Fibroblast of skin of left quadriceps (primary cell): Measurements from ENCODE around the gene TANGO2.

Experiments used
- DNase-seq, 2 experiments: peaks; one replicate each; pipeline ENCODE4 v3.0.0-alpha.2; 2013; ENCODE audit warnings: low read depth in 2 of 2

TANGO2 gene

DNA sequence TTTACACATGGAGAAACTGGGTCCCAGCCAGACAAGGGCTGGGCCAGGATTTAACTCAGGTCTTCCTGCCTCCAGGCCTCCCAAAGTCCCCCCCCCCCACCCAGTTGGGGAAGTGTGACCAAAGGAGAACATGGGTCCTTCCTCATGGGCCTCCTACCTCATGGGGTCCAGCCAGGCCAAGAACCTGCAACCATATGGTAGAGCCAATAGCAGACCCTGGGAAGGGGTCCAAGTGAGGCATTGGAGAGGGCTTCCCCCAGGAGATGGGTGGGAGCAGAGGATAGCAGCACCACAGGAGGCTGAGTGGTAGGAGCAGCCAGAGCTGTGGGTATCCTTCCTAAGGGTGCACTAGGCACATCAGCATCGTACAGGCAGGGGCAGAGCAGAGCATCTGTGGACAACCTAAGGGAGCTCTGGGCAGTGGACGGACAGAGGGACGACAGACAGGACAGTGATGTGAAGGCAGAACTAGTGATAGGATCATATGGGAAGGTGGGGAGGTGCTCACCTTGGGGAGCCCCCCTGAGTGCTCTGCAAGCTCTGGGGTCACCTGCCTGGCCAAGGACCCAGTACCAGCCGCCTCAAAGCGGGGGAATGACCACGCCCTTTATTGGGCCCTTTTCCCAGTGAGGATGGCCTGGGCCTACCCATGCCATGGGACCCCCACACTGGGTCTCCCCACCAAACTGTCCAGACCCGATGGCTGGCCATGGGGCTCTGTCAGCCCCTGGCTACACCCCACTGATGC, 8.7 kb upstream of the TANGO2 start:
- no peak for DNase-seq

DNA sequence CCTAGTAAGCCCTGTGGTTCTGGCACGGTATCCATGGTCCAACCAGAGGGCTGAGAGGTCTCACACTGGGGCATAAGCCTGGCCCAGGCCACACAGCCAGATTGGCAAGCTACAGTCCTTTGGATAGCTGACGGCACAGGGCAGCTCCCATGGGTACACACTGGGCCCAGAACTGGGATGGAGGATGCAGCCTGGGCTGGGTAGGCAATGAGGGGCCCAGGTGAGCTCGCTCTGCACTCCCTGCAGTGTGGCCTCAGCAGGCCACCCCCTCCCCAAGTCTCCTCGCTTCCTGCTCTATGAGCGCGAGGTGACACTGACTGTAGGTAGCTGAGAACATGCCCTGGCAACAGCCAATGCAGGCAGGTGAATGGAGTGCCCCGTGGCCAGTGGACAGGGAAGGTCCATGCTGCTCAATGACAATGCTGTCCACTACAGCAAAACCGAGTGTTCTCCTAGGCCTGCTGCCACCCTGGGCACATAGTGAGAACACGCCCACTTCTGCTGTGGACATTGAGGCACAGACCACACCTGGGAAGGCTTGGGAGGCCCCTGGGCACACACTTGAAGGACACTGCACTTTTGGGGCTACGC, 8.1 kb upstream of the TANGO2 start:
- DNase-seq, result no peak

DNA sequence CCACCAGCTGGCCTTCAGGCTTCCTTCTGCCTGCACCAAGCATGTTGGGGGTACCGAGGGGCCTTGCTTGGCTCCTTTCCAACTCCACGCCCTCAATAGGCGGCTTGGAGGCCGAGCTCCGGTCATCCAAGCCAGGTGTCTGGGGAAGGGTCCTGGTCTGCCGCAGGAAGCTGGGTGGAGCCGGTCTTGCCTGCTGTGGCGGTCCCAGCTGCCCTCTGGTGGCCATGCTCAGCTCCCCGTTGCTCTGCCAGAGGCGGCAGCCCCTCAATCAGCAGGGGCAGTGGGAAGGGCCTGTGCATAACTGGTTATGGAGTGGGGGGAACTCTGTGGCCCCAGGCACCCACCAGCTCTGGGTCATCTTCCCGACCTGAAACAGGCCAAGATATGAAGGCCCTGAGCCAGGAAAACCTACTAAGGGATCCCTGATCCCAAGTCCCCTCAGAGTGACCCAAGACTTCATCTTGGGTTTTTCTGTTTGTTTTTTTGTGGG, 7.5 kb upstream of the TANGO2 start:
- DNase-seq, result peak in 1 of 2 experiments; percentile 16

DNA sequence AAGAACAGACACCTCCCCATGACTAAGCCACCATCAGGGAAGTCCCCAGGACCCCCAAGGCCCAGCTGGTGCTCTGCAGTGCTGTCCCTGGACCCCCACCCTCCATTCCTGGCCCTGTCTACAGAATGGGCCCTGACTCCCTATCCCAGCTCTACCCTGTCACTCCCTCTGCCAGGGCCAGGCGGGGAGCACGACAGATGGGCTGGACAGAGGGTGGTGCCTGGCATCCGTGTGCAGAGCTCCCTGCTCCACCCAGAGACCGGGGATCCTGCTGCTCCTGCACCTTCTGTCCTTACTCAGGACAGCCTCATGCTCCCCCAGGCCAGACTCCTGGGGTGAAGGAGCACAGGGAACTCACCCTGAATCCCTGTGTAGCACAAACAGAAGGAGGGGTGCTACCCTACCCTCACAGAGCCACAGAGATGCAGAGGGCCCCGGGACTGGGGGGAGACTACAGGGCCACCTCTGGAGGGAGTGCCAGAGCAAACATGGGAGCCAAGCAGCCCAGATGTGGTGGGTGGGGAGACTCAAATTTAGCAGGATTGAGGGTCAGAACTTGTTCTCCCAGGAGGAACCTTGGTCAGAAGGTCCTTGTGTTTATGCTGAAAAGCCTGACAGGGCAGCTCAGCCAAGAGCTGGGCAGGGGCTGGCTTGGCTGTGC, 6.3 kb upstream of the TANGO2 start:
- no peak for DNase-seq

DNA sequence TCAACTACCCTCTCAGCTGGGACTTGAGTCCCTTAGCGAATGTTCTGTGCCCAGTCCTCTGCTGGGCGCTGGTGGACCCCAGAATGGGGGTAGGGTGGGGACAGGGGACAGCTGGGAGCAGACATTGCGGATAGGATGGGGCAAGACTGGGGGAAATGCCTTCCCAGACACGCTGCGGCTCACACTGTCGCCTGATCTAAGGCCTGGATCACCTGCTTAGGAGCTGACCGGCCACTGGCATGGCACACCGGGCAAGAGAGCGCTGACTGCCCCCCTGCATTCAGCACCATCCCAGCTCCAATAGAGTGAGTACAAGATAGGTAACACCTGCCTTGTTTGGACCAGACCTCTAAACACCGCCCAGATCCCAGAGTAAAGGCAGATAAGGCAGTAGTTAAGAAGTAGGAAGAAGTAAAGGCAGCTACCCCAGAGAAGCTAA, 5.7 kb upstream of the TANGO2 start:
- DNase-seq, result no peak

DNA sequence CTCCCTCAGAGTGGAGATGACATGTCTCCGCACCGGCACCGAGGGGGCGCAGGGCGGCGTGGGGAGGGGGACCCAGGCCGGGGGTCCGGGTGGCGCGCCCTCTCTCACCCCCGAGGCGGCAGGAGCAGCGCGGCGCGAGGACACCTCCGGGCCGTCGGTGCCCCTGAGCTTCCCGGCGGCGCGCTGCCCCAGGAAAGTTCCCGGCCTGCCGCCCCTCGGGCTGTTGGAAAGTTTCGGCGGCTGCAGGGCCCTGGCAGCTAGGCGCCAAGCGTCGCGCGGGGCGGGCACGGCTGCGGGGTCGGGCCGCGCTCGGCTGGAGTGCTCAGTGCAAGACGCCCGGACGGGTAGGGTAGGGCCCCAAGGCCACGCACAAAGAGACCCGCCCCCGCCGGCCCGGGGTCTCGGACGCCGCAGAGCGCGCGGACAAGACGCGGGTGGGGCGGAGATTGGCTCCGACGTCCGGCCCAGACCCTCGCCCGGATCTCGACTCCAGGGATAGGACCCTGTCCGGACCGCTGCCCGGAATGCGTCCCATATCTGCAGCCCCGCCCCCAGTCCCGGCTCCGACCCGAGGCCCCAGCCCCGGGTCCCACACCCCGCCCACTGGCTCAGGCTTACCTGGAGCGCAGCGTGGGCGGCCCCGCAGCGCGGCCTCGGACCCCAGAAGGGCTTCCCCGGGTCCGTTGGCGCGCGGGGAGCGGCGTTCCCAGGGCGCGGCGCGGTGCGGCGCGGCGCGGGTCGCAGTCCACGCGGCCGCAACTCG, 4.8 kb upstream of the TANGO2 start:
- DNase-seq, result no peak

DNA sequence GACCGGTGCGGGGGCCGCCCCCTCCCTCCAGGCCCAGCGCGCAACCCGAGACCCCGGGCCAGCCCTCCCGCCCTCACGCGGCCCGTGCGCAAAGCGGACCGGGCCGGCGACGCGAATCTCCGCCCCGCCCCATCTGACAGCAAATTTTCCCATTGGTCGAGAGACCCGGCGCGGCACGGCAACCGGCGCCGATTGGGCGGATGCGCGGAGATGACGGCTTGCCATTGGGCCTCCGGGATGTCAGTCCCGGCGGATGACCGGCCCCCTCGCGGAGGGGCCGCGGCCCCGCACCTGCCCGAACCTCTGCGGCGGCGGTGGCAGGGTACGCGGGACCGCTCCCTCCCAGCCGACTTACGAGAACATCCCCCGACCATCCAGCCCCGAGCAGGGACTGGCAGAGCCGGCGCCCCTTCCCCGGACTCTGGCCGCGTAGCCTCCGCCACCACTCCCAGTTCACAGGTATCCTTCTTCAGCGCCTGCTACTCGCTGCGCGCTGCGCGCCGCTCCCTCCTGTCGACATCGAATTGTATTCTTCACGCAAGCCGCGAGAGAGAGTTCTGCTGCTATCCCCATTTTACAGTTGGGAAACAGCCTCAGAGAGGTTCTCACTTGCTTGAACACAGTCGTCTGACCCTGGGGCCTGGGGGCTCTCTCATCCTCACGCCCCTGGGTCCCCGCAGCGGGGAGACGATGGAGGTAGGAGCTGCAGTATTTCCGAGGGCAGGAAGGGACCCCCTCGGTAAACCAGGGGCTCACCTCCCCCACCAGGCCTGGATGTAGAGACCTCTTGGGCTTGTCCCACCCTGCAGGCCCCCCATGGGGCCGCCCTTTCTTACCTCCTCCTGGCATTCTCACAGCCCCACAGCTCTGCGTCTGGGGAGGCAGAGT, 3.9 kb upstream of the TANGO2 start, which contains the start of gene ARVCF:
ARVCF (minus strand) TSS at position 90 of the 888 bp plus-strand sequence. CDS start 26,029 bp downstream, outside the sequence.
- DNase-seq, result peak; percentile 61 to 67

DNA sequence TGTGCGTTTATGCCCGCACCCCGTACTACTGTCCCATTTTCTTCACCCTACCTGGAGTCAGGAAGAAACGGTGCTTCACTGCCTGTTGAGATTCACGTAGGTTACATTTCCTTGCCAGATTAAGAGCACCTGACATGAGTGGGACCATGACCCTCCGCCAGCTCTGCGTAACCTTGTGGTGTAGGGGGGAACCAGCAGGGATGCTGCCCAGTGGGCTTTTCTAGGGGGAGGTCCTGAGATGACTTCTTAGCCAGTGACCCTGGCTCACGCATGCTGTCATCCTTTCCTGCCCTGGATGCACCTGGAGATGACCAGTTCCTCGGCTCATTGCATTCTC, 3.3 kb upstream of the TANGO2 start:
- DNase-seq, result no peak

DNA sequence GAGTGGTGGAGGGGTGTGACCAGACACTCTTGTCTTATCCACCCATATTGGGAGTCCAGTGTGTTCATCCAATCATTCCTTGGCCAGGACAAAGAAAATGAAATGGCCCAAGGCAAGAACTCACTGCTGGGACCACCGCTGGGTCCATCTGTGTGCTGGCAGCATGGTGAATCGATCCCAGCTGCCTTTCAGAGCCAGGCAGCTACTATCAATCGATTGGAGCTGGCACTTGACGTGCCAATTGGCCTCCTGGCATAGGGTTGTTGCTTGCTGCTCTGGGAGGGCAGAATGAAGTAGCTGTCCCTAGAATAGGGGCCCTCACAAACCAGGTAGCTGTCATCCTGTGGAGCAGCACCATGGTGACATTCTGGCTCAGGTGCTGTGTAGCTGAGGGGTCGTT, 2.9 kb upstream of the TANGO2 start:
- no peak for DNase-seq

DNA sequence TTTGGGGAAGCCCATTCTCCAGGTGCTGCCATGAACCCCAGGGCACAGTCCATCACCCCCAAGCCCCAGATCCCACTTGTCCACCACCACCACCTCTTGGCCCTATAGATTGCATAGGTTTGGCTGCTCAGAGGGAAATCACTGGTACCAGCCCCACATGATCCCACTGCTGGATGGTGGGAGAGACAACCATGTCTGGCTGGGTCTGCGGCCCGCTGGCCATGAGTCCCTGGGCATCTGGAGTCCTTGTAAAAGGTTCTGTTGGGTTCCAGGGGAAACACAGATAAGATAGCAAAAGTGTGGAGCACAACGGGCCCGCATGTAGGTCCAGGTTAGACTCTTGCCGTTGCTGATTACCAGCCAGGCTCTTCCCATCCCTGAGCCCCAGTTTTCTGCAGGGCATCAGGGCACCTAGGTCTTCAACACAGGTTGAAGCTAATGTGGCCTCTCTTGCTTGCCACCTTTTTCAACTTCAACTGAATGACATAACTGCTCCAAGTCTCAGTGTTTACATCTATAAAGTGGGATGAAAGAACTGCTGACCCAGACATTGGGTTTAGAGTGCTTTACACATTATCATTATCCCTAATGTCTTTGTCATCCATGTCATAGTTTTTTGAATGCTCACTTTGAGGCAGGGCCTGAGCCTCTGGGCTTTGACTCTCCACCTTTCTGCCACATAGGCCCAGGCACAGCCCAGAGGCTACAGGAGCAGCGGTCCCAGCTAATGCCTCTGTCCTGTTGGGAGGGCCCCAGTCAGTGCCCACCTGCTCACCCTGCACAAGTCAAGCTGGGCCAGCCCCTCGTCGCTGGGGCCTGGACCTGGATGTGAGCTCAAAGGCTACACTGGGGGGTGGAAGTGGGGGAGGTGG, 1.0 kb upstream of the TANGO2 start:
- DNase-seq, result no peak

DNA sequence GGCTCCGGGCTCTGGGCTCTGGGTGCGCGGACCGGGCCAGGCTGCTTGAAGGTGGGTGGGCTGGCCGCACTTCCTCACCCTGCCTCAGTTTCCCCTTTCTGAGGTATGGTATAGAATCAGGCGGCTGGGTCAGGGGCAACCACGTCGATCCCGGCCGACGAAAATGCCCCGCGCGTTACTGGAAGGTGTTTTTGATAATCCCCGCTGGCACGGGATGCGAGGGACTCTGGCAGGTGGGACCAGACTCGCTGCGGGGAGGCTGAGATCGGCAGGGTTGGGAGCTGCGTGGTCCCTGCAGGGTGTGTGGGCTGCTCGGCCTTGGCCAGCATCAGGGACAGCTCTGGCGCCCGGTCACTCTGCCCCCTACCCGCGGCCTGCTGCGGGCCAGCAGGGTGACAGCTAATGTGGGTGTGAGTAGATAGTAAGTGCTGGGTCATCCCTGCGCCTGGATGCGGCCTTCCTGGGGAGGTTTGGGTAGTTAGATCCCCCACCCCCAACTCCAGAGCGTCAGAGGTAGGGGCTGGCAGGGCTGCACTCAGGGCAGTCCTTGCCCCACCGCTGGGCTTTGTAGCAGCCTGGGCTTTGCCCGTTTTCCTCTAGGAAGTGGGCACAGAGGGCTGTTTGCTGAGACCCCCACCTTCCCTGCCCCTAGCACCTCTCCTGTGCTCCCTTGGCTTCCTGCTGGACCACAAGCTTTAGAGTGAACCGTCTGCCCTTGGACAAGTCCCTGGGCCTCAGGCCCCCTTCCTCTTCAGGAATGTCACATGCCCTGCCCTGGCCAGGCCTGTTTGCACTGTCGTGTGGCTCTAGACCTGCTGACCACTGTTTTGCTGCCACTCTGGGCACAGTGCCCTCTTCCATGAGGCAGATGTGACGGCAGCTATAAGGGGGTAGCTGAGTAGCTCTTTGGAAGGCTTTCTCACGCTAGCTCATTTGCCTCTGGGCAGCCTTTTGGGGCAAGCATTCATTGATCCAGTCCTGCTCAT, 579 bp downstream of the TANGO2 start:
- DNase-seq, result no peak

DNA sequence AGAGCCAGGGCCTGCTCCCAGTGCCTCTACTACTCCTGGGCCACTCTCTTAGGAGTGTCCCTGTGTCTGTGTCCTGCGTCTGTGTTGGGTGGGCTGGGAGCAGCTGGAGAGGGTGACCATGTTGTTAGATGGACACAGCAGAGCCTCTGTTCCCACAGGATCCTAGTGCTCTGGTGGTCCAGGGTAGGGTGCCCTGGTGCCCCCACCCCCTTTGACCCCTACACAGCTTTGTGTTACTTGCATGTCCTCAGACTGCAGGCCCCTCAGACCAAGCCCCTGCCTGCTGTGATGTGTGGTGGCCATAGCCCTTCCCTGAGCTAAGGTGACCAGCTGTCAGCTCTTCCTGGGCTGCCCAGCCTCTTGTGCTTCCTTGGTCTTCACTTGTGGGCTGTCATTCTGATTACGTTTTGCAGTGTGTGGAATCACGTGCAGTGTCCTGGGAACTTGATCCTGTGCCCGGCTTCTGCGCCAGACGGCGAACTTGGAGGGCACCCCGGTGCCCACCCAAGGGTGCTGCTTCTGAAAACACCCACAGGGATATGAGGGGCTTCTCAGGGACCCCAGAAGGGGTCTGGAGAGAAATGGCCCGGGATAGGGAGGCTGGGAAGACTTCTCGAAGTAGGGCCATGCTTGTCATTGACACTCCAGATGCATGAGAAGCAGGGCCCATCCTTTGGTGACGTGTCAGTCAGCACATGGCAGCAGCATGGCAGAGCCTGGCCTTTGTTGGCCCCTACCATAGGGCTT, 1.5 kb downstream of the TANGO2 start:
- no peak for DNase-seq

DNA sequence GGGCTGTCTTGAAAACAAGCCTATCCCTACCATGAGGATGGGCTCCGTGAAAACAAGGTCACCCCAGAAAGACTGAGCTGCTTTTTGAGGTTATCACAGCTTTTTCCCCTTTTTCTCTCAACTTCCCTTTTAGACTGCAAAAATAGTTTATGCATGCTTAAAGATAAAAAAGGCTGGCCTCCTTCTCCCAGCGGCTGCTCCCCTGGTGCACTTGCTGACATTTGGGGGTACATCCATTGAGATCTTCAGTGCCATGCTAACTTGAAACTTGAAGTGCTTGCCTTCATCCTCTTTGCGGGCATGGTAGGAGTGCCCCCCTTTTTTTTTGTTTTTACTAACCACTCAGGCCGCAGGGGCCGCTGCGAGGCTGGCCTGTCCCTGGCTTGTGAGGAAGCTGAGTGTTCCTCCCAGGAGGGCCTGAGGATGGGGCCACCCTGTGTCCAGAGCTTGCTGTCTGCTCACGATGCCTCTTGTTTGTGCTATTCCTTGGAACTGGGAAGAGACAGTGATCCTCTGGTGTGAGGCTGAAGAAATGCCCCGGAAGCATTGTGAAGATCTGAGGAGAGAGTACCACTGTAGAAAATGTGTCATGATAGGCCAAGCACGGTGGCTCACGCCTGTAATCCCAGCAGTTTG, 2.2 kb downstream of the TANGO2 start:
- DNase-seq, result no peak

DNA sequence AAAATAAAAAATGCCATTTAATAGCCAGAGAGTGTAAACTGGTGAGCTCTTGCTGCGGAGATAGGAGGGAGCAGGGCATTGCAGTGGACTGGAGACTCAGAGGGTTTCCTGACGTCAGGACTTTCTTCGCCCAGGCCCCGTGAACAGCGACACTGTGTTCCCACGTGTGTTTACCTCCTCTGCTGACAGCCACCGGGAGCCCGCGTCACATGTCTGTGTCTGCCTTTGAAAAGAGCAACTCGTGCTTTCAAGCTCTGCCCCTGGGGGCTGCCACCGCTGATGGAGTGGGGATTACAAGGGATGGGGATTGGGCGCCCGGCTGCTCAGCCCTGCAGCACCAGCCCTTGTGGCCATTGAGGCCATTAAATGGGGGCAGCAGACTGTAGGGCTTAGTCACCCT, 3.3 kb downstream of the TANGO2 start:
- no peak for DNase-seq

DNA sequence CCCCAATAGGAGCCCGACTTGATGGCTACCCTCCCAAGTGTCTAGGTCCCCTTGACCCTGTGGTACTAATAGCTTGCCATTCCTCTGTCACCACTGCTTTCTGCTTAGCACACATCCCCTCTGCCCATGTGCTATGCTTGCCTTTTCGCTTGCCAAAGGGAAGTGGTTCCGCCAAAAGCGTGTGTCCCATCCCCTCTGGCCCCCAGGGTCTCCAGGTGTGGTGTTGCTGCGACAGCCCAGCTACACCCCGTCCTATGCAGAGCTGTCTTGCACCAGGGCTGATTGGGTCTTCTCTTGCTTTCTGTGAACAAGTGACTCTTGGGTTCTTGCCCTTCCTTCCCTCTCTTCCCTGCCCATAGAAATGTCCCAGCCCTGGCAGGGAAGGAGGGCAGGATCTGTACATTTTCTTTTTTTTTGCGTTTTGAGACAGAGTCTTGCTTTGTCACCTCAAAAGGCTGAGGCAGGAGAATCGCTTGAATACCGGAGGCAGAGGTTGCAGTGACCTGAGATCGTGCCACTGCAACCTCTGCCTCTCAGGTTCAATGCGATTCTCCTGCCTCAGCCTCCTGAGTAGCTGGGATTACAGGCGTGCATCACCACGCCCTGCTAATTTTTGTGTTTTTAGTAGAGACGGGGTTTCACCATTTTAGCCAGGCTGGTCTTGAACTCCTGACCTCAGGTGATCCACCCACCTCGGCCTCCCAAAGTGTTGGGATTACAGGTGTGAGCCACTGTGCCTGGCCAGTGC, 3.9 kb downstream of the TANGO2 start:
- no peak for DNase-seq

DNA sequence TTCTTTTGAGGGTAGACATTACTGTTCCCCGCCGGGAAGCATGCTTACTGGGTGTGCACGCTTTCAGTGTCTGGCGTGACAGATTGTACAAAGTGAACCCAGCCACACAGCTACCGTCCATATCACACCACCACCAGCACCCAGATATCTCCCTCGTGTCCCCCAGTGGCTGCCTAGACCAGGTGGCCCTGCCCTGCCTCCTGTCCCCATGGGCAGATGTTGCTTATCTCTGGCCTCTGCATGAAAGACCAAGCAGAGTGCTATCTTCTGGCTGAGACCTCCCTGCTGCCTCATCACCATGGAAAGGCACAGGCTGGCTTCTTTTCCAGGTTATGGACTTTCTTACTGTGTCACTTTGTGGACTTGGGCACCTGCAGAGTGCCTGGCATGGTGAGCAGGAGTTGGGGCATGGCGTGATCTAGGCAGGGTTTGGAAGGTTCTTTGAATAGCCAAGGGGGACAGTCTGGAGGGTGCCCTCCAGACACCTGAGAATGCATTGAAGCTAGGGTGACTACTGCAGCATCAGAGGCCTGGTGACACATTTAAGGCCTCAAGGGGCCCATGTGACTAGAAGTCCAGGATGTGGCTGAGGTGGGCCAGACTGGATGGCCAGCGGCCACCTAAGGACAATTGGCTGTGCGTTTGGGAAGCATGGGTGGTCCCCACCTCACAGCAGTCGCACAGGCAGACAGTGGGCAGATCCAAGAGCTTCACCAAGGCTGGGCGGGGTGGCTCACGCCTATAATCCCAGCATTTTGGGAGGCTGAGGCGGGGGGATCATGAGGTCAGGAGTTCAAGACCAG, 4.7 kb downstream of the TANGO2 start:
- no peak for DNase-seq
